Body of pancreas (tissue), 4 donors: ENCODE measurements around the gene MOGAT2. TPM values are rescaled to one million over a fixed set of nuclear protein-coding genes. Genes with fewer than 3 reads are reported as not detected.
A peak's percentile ranks its signal among the peaks of the same experiment; 100 is the strongest.

ENCODE experiments used
- ATAC-seq: fragments of 150-250 bp; one replicate; pipeline ENCODE4 v1.9.1; 2016
- DNase-seq, 4 donors: peaks; one replicate each; pipeline ENCODE4 v3.0.0-alpha.2; 2019
- H3K27ac ChIP-seq, 4 donors: fragments of 200-600 bp; sonication (generic); 1 replicate in 3 of 4; 2 replicates in 1 of 4; pipeline versions ENCODE4 v1.5.1 to v1.6.1; 2016 to 2019; ENCODE audit warnings: mild to moderate bottlenecking in 1 of 4, mixed read lengths in 1 of 4, moderate library complexity in 1 of 4
- H3K27me3 ChIP-seq, 2 donors: fragments of 200-600 bp; sonication (generic); one replicate each; pipeline ENCODE4 v1.6.0; 2016; ENCODE audit warnings: mild to moderate bottlenecking in 1 of 2
- H3K36me3 ChIP-seq, 2 donors: fragments of 200-600 bp; sonication (generic); replicated peaks in 1 of 2; 2 replicates each; pipeline ENCODE4 v1.5.1; 2016; ENCODE audit warnings: low read depth in 2 of 2; ENCODE audit not compliant: insufficient read depth in 1 of 2
- H3K4me1 ChIP-seq: fragments of 200-600 bp; sonication (generic); one replicate; pipeline ENCODE4 v1.6.0; 2016
- H3K4me3 ChIP-seq, 2 donors: fragments of 200-600 bp; sonication (generic); 1 replicate in 1 of 2; 2 replicates in 1 of 2; pipeline ENCODE4 v1.5.1; 2016 to 2019
- H3K9me3 ChIP-seq, 3 donors: fragments of 200-600 bp; sonication (generic); 1 replicate in 2 of 3; 2 replicates in 1 of 3; pipeline ENCODE4 v1.5.1; 2016
- POLR2A ChIP-seq, 3 donors: fragments of 450-650 bp; IDR thresholded peaks; one replicate each; pipeline ENCODE4 v1.6.1; 2016; ENCODE audit warnings: antibody characterized with exemption in 3 of 3, mild to moderate bottlenecking in 2 of 3
- WGBS, 2 donors: methylation state at CpG; one replicate each; pipeline ENCODE4 v1.1.5; 2017; 5-methylcytosine and 5-hydroxymethylcytosine counted together
- intact Hi-C: fragments of 100-400 bp; cut with DNase I; formaldehyde crosslinking; loops from one replicate; pipeline ENCODE4 v1.15.1; 2023
- total RNA-seq, 2 donors: library from RNA; depleted of rRNA; stranded (reverse); fragments of >200 nt; gene quantifications; one replicate each; pipeline ENCODE4 v1.1.0, GENCODE V29; 2016
- TF ChIP-seq, protein P1 (sequence below), 7 experiments: fragments of 450-650 bp in 4 of 7; fragments of 200-600 bp in 3 of 7; sonication (generic) in 3 of 7; IDR thresholded peaks; one replicate each; pipeline ENCODE4 v1.5.1; 2016 to 2019; ENCODE audit warnings: antibody characterized with exemption in 7 of 7

The MOGAT2 gene
- total RNA-seq, 2 donors from 2014 or later, result not detected

DNA sequence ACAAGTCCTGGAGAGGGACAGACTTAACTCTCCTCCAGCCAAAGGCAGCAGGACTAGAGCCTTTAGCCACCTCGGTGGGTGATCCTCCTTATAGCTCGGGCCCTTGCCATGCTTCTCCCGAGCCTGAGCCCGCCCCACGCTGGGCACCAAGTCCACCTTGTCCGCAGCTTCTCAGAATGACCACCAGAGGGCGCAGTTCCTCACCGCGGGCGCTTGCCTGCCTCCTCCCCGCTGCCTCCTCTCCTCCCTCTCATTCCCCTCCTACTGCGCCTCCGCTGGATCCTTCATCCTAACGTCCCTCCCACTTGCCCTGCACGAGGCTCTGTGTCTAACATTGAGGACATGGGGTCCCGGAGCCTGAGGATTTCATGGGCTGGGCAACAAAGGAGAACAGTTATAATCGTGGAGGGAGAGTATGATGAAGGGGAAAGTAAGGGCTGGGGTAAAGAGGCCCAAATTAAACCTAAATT lies 11.3 kb upstream of the MOGAT2 start:
- TF ChIP-seq POLR2A (IDR thresholded peaks at IDR 0.05), result no peak
- TF ChIP-seq, protein P1, sequence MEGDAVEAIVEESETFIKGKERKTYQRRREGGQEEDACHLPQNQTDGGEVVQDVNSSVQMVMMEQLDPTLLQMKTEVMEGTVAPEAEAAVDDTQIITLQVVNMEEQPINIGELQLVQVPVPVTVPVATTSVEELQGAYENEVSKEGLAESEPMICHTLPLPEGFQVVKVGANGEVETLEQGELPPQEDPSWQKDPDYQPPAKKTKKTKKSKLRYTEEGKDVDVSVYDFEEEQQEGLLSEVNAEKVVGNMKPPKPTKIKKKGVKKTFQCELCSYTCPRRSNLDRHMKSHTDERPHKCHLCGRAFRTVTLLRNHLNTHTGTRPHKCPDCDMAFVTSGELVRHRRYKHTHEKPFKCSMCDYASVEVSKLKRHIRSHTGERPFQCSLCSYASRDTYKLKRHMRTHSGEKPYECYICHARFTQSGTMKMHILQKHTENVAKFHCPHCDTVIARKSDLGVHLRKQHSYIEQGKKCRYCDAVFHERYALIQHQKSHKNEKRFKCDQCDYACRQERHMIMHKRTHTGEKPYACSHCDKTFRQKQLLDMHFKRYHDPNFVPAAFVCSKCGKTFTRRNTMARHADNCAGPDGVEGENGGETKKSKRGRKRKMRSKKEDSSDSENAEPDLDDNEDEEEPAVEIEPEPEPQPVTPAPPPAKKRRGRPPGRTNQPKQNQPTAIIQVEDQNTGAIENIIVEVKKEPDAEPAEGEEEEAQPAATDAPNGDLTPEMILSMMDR (IDR thresholded peaks at IDR 0.05), result peak; percentile 75 to 94 (median 82)
- Histone ChIP-seq H3K4me3 (no peak overlapping the region), H3K9me3 (no peaks in the 10 kb centered on the region), H3K27me3 (no peaks in the 10 kb centered on the region), H3K27ac (no peak overlapping the region), H3K4me1 (peaks cover 3% of the 10 kb centered on the region), H3K36me3 (no peaks in the 10 kb centered on the region)
- ATAC-seq, result peak; percentile 91
- 5 to 6% methylated on average over 15 to 17 of the region's 17 CpGs for WGBS, 2 donors
- DNase-seq, result peak; percentile 62 to 69 (median 64)
- intact Hi-C loops, result no loop called here

DNA sequence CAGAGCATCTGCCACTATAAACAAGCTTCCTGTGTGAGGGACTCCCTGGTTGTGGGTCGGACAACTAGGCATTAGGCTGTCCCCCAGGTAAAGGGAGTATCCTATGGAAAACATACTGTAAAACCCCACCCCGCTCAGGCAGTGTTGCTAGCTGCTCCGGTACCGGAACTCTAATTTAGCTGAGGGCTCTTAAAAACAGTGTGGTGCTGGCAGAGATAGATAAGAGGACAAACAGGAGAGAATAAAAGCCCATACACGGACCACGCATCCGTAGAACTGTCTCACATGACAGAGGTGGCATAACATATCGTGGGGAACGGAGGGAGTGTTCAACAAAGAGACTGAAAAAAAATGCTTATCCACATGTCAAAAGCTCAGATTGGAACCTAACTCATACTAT lies 3.4 kb upstream of the MOGAT2 start:
- WGBS, 2 donors, result 81 to 83% methylated on average over 9 of the region's 9 CpGs
- Histone ChIP-seq H3K4me1 (no peaks in the 10 kb centered on the region), H3K27ac (no peak overlapping the region), H3K27me3 (no peaks in the 10 kb centered on the region), H3K36me3 (no peaks in the 10 kb centered on the region), H3K4me3 (no peak overlapping the region), H3K9me3 (no peaks in the 10 kb centered on the region)
- intact Hi-C loops, result no loop called here
- TF ChIP-seq POLR2A (IDR thresholded peaks at IDR 0.05), result no peak
- TF ChIP-seq, protein P1 (IDR thresholded peaks at IDR 0.05), result no peak
- no peak for DNase-seq
- ATAC-seq, result no peak

DNA sequence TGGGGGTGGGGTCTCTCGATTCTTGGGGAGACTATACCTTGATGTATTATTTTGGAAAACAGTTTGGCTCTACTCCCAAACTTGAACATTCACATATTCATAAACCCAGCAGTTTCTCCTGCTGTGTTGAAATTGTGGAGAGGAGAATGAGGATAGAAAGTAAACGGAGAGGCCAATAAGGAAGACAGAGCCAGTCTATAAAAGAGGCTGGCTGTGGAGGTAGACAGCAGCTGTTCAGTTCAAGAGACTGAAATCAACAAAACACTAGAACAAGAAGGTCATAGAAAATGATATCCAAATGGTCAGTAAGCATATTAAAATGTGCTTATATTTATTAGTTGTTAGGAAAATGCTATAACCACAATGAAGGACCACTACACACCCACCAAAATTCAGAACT lies 1.9 kb upstream of the MOGAT2 start:
- Histone ChIP-seq H3K27me3 (no peaks in the 10 kb centered on the region), H3K9me3 (no peaks in the 10 kb centered on the region), H3K36me3 (no peaks in the 10 kb centered on the region), H3K4me3 (no peak overlapping the region), H3K4me1 (no peaks in the 10 kb centered on the region), H3K27ac (no peak overlapping the region)
- no peak for TF ChIP-seq POLR2A (IDR thresholded peaks at IDR 0.05)
- TF ChIP-seq, protein P1 (IDR thresholded peaks at IDR 0.05), result no peak
- DNase-seq (no peak), ATAC-seq (no peak)
- intact Hi-C loops, result no loop called here
- WGBS, 2 donors, result 72 to 77% methylated on average over 2 of the region's 2 CpGs

DNA sequence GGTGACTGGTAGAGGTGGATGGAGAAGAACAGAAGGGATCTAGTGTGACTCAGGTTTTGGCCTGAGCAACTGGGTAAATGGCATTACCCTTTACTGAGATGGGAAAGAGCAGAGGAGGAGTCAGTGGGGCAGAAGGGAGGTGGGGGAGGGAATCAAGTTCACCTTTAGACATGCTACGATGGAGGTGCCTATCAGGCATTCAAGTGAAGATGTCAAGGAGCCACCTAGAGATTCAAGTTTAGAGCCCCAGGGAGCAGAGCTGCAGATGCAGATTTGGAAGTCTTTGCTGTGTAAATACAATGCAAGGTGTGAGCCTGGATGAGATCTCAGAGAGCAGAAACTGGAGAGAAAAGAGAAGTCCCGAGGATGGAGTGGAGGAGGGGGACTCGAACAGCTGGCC lies 979 bp upstream of the MOGAT2 start:
- H3K27ac ChIP-seq, result no peak overlapping the region
- 75 to 84% methylated on average over 3 of the region's 3 CpGs for WGBS, 2 donors
- no peaks in the 10 kb centered on the region for H3K36me3 ChIP-seq
- H3K4me3 ChIP-seq, result no peak overlapping the region
- TF ChIP-seq, protein P1 (IDR thresholded peaks at IDR 0.05), result no peak
- TF ChIP-seq POLR2A (IDR thresholded peaks at IDR 0.05), result no peak
- intact Hi-C loops, result no loop called here
- no peaks in the 10 kb centered on the region for H3K27me3 ChIP-seq
- no peaks in the 10 kb centered on the region for H3K4me1 ChIP-seq
- DNase-seq, result no peak
- ATAC-seq, result no peak
- H3K9me3 ChIP-seq, result no peaks in the 10 kb centered on the region
